H7 (cell line): Measurements from ENCODE around the gene LRRC28. TPM values are rescaled to one million over a fixed set of nuclear protein-coding genes. Genes with fewer than 3 reads are reported as not detected.
"Not testable (repeated sequence)": the region's sequence is repeated elsewhere in the genome, so short reads cannot be mapped to it uniquely, and the experiment has no call there.

Experiments
- DNase-seq: peaks from one replicate; pipeline ENCODE4 v3.0.0; 2012
- H3K27me3 ChIP-seq: 2 replicates; pipeline ENCODE4 v1.6.0; 2011; ENCODE audit warnings: mild to moderate bottlenecking, low read length; ENCODE audit not compliant: control insufficient read depth, insufficient read depth
- H3K36me3 ChIP-seq: replicated peaks from 2 replicates; pipeline ENCODE4 v1.5.1; 2011; ENCODE audit warnings: low read length; ENCODE audit not compliant: control insufficient read depth, insufficient read depth
- H3K4me3 ChIP-seq: 2 replicates; pipeline ENCODE4 v1.5.1; 2011; ENCODE audit warnings: low read depth, mild to moderate bottlenecking, control low read depth, low read length, moderate library complexity; ENCODE audit not compliant: insufficient read depth
- total RNA-seq: library from RNA; depleted of rRNA; stranded (reverse); fragments of >200 nt; shearing (Covaris generic); gene quantifications from 2 replicates; pipeline ENCODE4 v1.2.3, GENCODE V29; 2014; rRNA removed

LRRC28 gene
- total RNA-seq = 25.0 and 26.8 TPM in 2 replicates

GRCh38 chr15:99250857-99251841 lies at the start of gene LRRC28:
LRRC28 (plus strand) TSS chr15:99251481; CDS start chr15:99255958, 4,477 bp downstream.
- H3K36me3 ChIP-seq = no peaks in the 10 kb centered on the region
- DNase-seq = peak; percentile 97

GRCh38 chr15:99202176-99202552 lies 49.1 kb upstream of the LRRC28 start:
- Histone ChIP-seq H3K4me3 (no peak overlapping the region), H3K36me3 (peaks cover 2% of the 10 kb centered on the region), H3K27me3 (no peaks in the 10 kb centered on the region)
- DNase-seq = no peak

More at GRCh38 chr15:99250857-99251841, at the start of gene LRRC28:
- no peaks in the 10 kb centered on the region; the same call in 1 of the 2 replicates for H3K27me3 ChIP-seq
- H3K4me3 ChIP-seq = peak within 1 kb of the TSS; percentile 87

- Histone ChIP-seq H3K27me3 (no peaks in the 10 kb centered on the region), H3K36me3 (no peaks in the 10 kb centered on the region), H3K4me3 (no peak overlapping the region)
- DNase-seq = no peak
Measured at GRCh38 chr15:99207672-99208071, 43.6 kb upstream of the LRRC28 start.

- Histone ChIP-seq H3K4me3 (no peak overlapping the region), H3K27me3 (no peaks in the 10 kb centered on the region), H3K36me3 (no peaks in the 10 kb centered on the region)
- DNase-seq = no peak
Measured at GRCh38 chr15:99209326-99209725, 42.0 kb upstream of the LRRC28 start.

GRCh38 chr15:99210334-99210733 lies 40.9 kb upstream of the LRRC28 start:
- no peak for DNase-seq
- Histone ChIP-seq H3K27me3 (no peaks in the 10 kb centered on the region), H3K4me3 (no peak overlapping the region), H3K36me3 (no peaks in the 10 kb centered on the region; the same call in 1 of the 2 replicates)

- no peaks in the 10 kb centered on the region for H3K27me3 ChIP-seq
- no peaks in the 10 kb centered on the region; the same call in 1 of the 2 replicates for H3K36me3 ChIP-seq
- DNase-seq = no peak
- H3K4me3 ChIP-seq = no peak overlapping the region
Measured at GRCh38 chr15:99211926-99212325, 39.4 kb upstream of the LRRC28 start.

- H3K27me3 ChIP-seq = no peaks in the 10 kb centered on the region
- H3K36me3 ChIP-seq = no peaks in the 10 kb centered on the region; the same call in 1 of the 2 replicates
- no peak overlapping the region for H3K4me3 ChIP-seq
- DNase-seq = no peak
Measured at GRCh38 chr15:99212406-99212805, 38.9 kb upstream of the LRRC28 start.

GRCh38 chr15:99213187-99213811 lies 38.0 kb upstream of the LRRC28 start:
- DNase-seq = peak; percentile 51
- Histone ChIP-seq H3K4me3 (no peak overlapping the region), H3K27me3 (no peaks in the 10 kb centered on the region), H3K36me3 (peaks cover 2% of the 10 kb centered on the region; the same call in 1 of the 2 replicates)

GRCh38 chr15:99224372-99225214 lies 26.7 kb upstream of the LRRC28 start:
- H3K36me3 ChIP-seq = peaks cover 2% of the 10 kb centered on the region; the same call in 1 of the 2 replicates
- no peaks in the 10 kb centered on the region for H3K27me3 ChIP-seq
- no peak for DNase-seq
- no peak overlapping the region for H3K4me3 ChIP-seq

- peaks cover 2% of the 10 kb centered on the region; the same call in 1 of the 2 replicates for H3K36me3 ChIP-seq
- no peak overlapping the region for H3K4me3 ChIP-seq
- H3K27me3 ChIP-seq = no peaks in the 10 kb centered on the region
- DNase-seq = no peak
Measured at GRCh38 chr15:99226802-99227201, 24.5 kb upstream of the LRRC28 start.

GRCh38 chr15:99228120-99228770 lies 23.0 kb upstream of the LRRC28 start:
- Histone ChIP-seq H3K36me3 (peaks cover 2% of the 10 kb centered on the region; the same call in 1 of the 2 replicates), H3K27me3 (no peaks in the 10 kb centered on the region), H3K4me3 (no peak overlapping the region)
- no peak for DNase-seq

GRCh38 chr15:99230867-99231266 lies 20.4 kb upstream of the LRRC28 start:
- Histone ChIP-seq H3K36me3 (peaks cover 2% of the 10 kb centered on the region; the same call in 1 of the 2 replicates), H3K27me3 (no peaks in the 10 kb centered on the region), H3K4me3 (no peak overlapping the region)
- no peak for DNase-seq

- DNase-seq = no peak
- Histone ChIP-seq H3K27me3 (no peaks in the 10 kb centered on the region), H3K4me3 (no peak overlapping the region), H3K36me3 (peaks cover 2% of the 10 kb centered on the region; the same call in 1 of the 2 replicates)
Measured at GRCh38 chr15:99232740-99233139, 18.5 kb upstream of the LRRC28 start.

- H3K27me3 ChIP-seq, DNase-seq, H3K4me3 ChIP-seq, H3K36me3 ChIP-seq: not testable (repeated sequence)
Measured at GRCh38 chr15:99234160-99234559, 17.1 kb upstream of the LRRC28 start.
